GM18511 (cell line): Measurements from ENCODE around the gene MYO10.
A peak's percentile ranks its signal among the peaks of the same experiment; 100 is the strongest.
"Not testable (repeated sequence)": the region's sequence is repeated elsewhere in the genome, so short reads cannot be mapped to it uniquely, and the experiment has no call there.

Experiments
- ATAC-seq: cut with Tn5 transposase; IDR thresholded peaks from one replicate; pipeline ENCODE4 v1.9.1; 2021; ENCODE audit warnings: mild to moderate bottlenecking, moderate library complexity; ENCODE audit not compliant: unreplicated experiment

MYO10 gene

DNA sequence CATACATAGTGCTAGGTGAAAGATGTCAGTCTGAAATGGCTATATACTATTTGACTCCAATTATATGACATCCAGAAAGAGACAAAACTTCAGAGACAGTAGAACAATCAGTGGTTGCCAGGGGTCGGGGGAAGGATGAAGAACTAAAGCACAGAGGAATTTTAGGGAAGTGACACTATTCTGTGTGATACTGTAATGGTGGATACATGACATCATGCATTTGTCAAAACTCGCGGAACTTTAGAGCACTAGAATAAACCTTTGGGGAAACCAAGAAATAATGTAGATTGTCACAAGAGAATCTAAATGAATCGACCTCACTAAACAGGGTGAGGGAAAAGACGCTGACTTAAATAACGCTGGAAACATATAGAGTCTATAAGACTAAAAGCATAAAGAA, 212.3 kb downstream of the MYO10 start:
- no peak for ATAC-seq

DNA sequence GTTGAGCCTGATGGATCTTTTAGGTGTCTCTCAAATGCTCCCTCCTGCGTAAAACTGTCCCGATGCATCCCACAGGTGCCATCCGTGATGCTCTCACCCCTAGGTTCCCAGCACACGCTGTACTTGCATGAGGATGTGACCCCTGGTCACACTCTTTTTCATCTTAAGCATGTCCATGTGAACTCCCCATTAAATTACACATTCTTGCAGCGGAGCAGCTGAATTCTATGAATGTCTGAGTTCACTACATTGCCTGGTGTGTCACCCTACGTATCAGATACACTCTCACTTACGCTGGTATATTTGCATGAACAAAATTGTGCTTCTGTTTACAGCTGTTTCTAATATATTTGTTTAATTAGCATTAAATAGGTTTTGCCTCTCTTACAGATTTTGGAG, 214.0 kb downstream of the MYO10 start:
- ATAC-seq = no peak

DNA sequence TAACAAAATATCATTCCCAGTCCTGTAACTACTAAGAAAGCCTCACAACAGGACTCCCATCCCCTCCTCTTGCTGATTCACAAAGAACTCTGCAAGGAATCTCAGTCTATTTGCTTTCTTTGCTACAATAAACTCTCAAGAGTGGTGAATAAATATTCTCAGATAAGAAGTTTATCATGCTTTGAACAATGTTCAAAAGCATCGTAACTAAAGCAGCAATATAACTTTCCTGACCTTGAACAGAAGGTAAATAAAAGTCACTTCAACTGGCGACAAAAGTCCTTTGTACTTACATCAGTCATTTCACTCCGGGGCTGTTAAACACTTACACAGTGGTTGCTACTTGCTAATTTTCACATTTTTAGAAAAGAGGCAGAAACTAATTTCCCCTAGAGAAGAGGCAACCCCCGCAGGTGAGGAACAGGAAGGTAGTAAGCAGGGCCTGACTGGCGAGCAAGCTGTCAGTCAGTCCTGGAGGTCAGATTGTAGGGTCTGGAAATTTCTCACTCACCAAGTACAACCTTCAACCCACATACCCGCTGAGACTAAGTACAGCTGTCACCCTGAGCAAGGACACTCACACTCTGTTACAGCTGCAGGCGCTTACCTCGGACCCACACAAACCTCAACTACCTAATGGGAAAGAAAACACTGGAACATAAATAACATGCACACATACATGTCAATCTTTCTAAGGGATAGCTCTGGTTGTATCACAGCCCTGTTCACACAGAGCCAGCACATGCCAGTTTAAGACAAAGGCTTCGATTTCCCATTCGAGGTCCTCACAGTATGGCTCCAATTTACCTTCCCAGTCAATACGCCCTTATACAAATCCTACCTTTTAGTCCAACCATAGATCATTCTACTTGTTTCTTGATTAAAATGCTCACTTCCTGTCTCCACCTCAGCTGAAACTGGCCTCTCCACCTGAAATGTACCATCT, 214.7 kb downstream of the MYO10 start:
- ATAC-seq = no peak

DNA sequence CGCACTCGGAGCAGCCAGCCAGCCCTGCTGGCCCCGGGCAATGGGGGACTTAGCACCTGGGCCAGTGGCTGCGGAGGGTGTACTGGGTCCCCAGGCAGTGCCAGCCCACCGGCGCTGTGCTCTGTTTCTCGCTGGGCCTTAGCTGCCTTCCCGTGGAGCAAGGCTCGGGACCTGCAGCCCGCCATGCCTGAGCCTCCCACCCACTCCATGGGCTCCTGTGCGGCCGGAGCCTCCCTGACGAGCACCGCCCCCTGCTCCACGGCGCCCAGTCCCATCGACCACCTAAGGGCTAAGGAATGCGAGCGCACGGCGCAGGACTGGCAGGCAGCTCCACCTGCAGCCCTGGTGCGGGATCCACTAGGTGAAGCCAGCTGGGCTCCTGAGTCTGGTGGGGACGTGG, 218.1 kb downstream of the MYO10 start:
- not testable (repeated sequence) for ATAC-seq

- no peak for ATAC-seq
Measured at GRCh38 chr5:16713386-16713928, 222.6 kb downstream of the MYO10 start.

GRCh38 chr5:16712620-16713019, 223.5 kb downstream of the MYO10 start:
- no peak for ATAC-seq

- no peak for ATAC-seq
Measured at GRCh38 chr5:16712178-16712577, 223.9 kb downstream of the MYO10 start.

DNA sequence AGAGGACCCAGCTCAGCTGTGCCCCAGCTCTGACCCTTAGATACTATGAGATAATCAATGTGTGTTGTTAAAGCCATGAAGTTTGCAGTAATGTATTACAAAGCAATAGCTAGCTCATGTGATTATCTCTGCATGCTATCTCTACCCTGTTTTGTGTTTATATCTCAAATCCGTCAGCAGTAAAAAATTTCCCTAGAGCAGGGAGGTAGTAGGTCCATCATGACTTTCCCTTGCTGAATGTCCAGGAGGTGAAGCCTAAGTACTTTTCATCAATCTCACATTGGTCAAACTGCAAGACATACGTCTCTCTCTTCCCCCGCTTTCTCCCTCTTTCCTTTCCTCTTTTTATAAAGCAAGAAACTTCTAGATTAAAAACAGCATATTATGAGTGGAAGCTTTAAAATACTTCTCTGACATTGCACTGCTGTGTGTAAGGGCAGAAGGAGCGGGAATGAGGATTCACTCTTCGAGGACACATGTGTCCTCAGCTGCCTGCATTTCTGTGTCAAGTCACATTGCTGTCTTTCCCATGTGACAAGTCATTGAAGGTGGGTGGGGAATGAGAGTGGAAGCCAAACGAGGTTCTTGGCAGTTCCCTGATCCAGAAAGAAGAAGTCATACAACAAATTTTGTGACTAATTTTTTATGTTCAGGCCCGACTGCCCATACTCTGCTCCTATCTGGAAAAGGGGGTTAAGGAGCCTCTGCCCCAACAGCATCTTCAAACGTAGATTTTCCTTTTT, 226.2 kb downstream of the MYO10 start:
- no peak for ATAC-seq

GRCh38 chr5:16707869-16708192, 228.3 kb downstream of the MYO10 start:
- no peak for ATAC-seq

- no peak for ATAC-seq
Measured at GRCh38 chr5:16707168-16707868, 228.8 kb downstream of the MYO10 start.

DNA sequence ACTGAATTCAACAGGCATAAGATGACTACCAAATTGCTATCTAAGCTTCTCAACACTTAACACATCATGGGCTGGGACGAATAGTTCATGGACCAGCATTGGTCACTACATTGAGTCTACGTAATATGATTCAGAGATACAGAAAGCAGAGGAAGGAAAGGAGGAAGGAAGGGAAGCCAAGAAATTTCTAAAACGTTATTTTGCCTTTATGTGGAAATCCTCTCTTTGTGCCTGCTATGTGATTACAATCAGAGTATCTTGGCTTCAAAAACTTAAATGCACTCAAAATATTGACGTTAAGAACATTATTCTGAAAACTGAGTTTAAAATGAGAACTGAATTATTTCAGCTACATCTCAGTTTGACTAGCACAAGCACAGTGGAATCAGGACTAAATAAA, 231.1 kb downstream of the MYO10 start:
- ATAC-seq = no peak

DNA sequence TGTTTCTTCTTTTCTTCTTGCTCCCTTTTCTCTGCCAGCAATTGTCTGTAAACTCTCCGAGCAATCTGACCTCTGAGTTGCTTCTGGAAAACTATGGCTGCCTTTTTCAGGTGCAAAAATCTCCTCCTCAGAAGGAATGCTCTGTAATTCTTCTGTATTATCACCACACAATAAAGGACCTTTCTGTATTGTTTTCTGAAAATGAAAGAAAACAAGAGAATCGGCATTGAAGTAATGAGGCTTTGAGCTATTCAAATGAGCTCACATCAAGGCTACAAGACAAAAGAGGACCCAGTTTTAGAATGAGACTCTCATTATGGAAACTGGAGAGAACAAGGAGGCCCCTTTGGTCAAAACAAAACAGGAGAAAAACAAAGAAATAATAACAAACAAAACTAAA, 233.1 kb downstream of the MYO10 start:
- ATAC-seq = no peak

GRCh38 chr5:16701134-16702099, 234.7 kb downstream of the MYO10 start:
- no peak for ATAC-seq

DNA sequence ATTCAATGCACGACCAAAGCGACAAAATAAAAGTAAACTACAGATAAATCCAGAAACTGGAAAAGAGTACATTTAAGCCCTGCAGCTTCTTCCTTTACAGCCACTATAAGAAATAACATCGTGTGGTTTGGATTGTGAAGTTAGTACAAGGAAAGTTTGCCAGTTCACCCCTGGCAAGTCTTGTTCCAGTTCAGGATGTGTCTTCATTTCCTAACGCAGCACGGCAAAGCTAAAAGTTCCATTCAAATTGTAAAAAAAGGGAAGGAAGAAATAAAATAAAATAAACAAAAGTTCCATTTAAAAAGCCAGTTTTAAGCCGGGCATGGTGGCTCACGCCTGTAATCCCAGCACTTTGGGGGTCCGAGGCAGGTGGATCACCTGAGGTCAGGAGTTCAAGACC, 236.0 kb downstream of the MYO10 start:
- no peak for ATAC-seq

- ATAC-seq = no peak
Measured at GRCh38 chr5:16695779-16696178, 240.3 kb downstream of the MYO10 start.

DNA sequence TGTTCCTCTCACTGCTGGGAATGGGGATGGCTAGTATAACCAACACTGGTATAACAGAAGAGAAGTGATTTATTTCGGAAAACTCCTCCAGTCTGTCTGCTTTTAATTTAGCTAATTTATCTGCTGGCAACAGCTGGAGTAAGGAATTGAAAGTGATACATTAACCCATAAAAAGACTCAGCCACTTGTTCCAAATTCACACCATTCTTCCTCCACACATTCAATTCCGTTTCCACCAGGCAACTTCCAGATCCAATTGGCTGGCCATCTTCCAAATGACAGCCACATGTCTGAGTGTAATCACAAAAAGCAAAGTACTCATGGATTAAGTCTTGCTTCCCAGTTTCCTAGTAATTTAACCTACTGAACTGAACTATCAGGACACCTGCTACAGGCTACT, 242.2 kb downstream of the MYO10 start:
- ATAC-seq = no peak

DNA sequence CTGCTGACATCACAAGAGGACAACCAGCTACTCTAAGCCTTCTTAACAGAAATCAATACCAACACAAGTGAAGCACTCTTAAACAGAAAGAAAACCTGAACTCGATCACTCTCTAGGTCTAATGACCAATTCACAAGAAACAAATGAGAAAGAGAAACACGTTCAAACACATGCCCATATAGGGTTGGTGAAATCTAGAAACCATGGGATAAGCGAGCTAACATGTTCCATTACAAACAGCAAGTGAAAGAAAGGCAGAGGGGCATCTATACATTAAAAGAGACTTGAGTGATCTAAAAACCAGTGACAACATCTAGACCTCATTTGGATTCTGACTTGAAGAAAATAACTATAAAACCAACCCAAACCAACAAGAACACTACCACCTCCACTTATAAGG, 244.4 kb downstream of the MYO10 start:
- no peak for ATAC-seq

GRCh38 chr5:16690243-16690852, 245.7 kb downstream of the MYO10 start:
- ATAC-seq = peak; percentile 69

DNA sequence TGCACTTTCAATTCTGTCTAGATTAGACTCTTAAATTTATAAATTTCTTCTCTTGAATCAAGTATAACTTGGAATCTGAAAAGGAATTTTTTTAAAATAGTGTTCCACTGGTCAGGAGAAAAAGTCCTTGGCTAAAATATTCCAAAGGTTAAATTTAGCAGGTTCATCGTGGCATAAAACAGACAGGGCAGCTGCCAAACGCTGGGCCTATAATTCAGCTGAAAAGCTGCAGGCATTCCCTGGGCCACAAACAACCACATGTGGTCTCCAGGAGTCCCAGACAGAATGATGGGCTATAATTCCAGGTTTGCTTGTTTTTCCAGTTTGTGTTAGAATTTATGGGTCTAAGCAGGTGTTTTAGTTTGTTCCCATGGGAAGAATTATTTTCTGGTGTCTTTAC, 248.2 kb downstream of the MYO10 start:
- ATAC-seq = no peak

DNA sequence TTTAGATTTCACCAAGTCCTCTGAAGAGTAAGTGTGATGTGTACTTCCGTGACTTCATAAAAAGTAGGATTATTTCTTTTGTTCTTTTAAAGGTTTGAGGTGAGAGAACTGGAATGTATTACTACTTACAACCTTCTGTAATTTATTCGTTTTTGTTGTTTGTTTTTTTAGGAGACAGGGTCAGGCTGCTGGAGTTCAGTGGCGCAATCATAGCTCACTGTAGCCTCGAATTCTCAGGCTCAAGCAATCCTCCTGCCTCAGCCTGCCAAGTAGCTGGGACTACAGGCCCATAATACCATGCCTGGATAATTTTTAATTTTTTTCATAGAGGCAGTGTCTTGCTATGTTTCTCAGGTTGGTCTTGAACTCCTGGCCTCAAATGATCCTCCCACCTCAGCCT, 251.0 kb downstream of the MYO10 start:
- ATAC-seq = no peak
